K562 (cell line): ENCODE measurements around the gene GALNS. TPM values are rescaled to one million over a fixed set of nuclear protein-coding genes. Genes with fewer than 3 reads are reported as not detected.

Experiments
- ATF1 ChIP-seq, 2 experiments: fragments of 450-650 bp in 1 of 2; IDR thresholded peaks; 2 replicates each; pipeline ENCODE4 v1.6.1; 2016; ENCODE audit warnings: missing compliant biosample characterization in 1 of 2, missing genetic modification characterization in 1 of 2
- E2F8 ChIP-seq: fragments of 450-650 bp; IDR thresholded peaks from 2 replicates; pipeline ENCODE4 v1.7.1; 2018; ENCODE audit warnings: mild to moderate bottlenecking, low read depth; ENCODE audit not compliant: partially characterized antibody
- ESRRB ChIP-seq: fragments of 250-450 bp; sonication (Bioruptor Pico); IDR thresholded peaks from 2 replicates; pipeline ENCODE4 v1.5.0; 2020; ENCODE audit warnings: mild to moderate bottlenecking, moderate library complexity, borderline replicate concordance
- MNT ChIP-seq, 2 experiments: fragments of 450-650 bp; conservative IDR thresholded peaks; 2 replicates each; pipeline ENCODE4 v1.6.1; 2017; ENCODE audit warnings: mild to moderate bottlenecking in 2 of 2, moderate library complexity in 2 of 2
- MXI1 ChIP-seq: IDR thresholded peaks from 2 replicates; pipeline ENCODE4 v1.6.1; 2011; ENCODE audit warnings: low read depth, mild to moderate bottlenecking, improper control_type of control experiment, low read length
- NR4A1 ChIP-seq, 2 experiments: fragments of 250-450 bp in 1 of 2; fragments of 450-650 bp in 1 of 2; sonication (Bioruptor Pico) in 1 of 2; IDR thresholded peaks; 2 replicates each; pipeline versions ENCODE4 v1.4.0 to v1.6.1; 2016 to 2020; ENCODE audit warnings: mild to moderate bottlenecking in 2 of 2, missing compliant biosample characterization in 1 of 2, missing genetic modification characterization in 1 of 2, moderate library complexity in 1 of 2
- ZBTB40 ChIP-seq, 2 experiments: fragments of 450-650 bp in 1 of 2; sonication (generic) in 1 of 2; formaldehyde crosslinking in 1 of 2; IDR thresholded peaks; 2 replicates each; pipeline versions ENCODE4 v1.7.1 to v1.9.0; 2016 to 2022; ENCODE audit warnings: inconsistent platforms in 1 of 2, mild to moderate bottlenecking in 1 of 2, missing genetic modification reagents in 1 of 2
- ZNF143 ChIP-seq: sonication (generic); formaldehyde crosslinking; IDR thresholded peaks from 2 replicates; pipeline ENCODE4 v1.9.0; 2022; ENCODE audit warnings: mild to moderate bottlenecking, missing genetic modification reagents
- ZNF511 ChIP-seq: sonication (generic); formaldehyde crosslinking; IDR thresholded peaks from 2 replicates; pipeline ENCODE4 v1.8.0; 2022; ENCODE audit warnings: mild to moderate bottlenecking, missing genetic modification reagents
- polyA plus RNA-seq, 8 experiments: library from polyadenylated mRNA; depleted of rRNA in 4 of 8; stranded (reverse) in 5 of 8; unstranded in 3 of 8; fragments of >200 nt; fragmentation: Nextera tagmentation in 2 of 8; fragmentation: Illumina TruSeq in 1 of 8; extraction: Ambion mirVana in 2 of 8; extraction: Trizol in 1 of 8; gene quantifications; 2 replicates each; pipeline versions ENCODE4 v1.2.1 to v1.2.3, GENCODE V29; 2011 to 2014; ENCODE audit warnings: inconsistent platforms in 1 of 8, missing spikeins in 1 of 8
- total RNA-seq, 7 experiments: library from RNA; depleted of rRNA in 6 of 7; stranded (reverse); fragments of >200 nt in 6 of 7; fragmentation: Illumina TruSeq in 2 of 7; extraction: Trizol in 2 of 7; gene quantifications; 2 replicates each; pipeline versions ENCODE4 v1.2.1 to v1.2.3, GENCODE V29; 2011 to 2021; ENCODE audit warnings: low replicate concordance in 1 of 7

GALNS gene
- total and polyA plus RNA-seq, 9 of the 15 experiments (the other 6 are each of a cell fraction or from before 2014, with no cell fraction given), result 0.38 to 13.2 (median 4.3) TPM

- no peak for TF ChIP-seq ZBTB40 (IDR thresholded peaks at IDR 0.05)
- 0 out of 2 replicates have a peak, but pooled peaks have one; percentile 24 for TF ChIP-seq ZBTB40 (CRISPR knock-in tag; IDR thresholded peaks at IDR 0.05)
- TF ChIP-seq ESRRB (CRISPR knock-in tag), result no peak
- no peak for TF ChIP-seq ATF1 (CRISPR knock-in tag; IDR thresholded peaks at IDR 0.05)
- peak; percentile 42; the same call in 1 of the 2 replicates for TF ChIP-seq ATF1 (tag; IDR thresholded peaks at IDR 0.05)
- TF ChIP-seq MXI1, result peak; percentile 77; the same call in 1 of the 2 replicates
- no peak for TF ChIP-seq E2F8
- TF ChIP-seq NR4A1 (CRISPR knock-in tag; IDR thresholded peaks at IDR 0.05), result peak; percentile 21; the same call in 1 of the 2 replicates
- no peak for TF ChIP-seq NR4A1 (tag; IDR thresholded peaks at IDR 0.05)
- peak; percentile 61; the same call in 1 of the 2 replicates for TF ChIP-seq ZNF511 (CRISPR knock-in tag)
- TF ChIP-seq ZNF143 (CRISPR knock-in tag), result 0 out of 2 replicates have a peak, but pooled peaks have one; percentile 22
- TF ChIP-seq MNT (conservative IDR thresholded peaks at IDR 0.05), result peak; percentile 97 to 98
Observed at GRCh38 chr16:88810912-88811768, 45.6 kb downstream of the GALNS start (continued).
